Esophagus squamous epithelium (tissue), 4 donors: Measurements from ENCODE around the gene PRDM4.

ENCODE experiments used
- CTCF ChIP-seq, 6 experiments: fragments of 450-650 bp in 4 of 6; fragments of 200-600 bp in 2 of 6; sonication (generic) in 2 of 6; IDR thresholded peaks; one replicate each; pipeline ENCODE4 v1.5.1; 2016 to 2019; ENCODE audit warnings: antibody characterized with exemption in 6 of 6, mild to moderate bottlenecking in 4 of 6, moderate library complexity in 4 of 6
- POLR2A ChIP-seq, 4 donors: fragments of 450-650 bp; IDR thresholded peaks; one replicate each; pipeline ENCODE4 v1.6.1; 2017; ENCODE audit warnings: antibody characterized with exemption in 4 of 4, mild to moderate bottlenecking in 4 of 4, moderate library complexity in 3 of 4

- TF ChIP-seq CTCF (IDR thresholded peaks at IDR 0.05) (no peak), POLR2A (IDR thresholded peaks at IDR 0.05) (no peak)
Measured at GRCh38 chr12:107736914-107737313, 24.0 kb downstream of the PRDM4 start.
